B cell (primary cell): Measurements from ENCODE around the gene CORO1C. TPM values are rescaled to one million over a fixed set of nuclear protein-coding genes. Genes with fewer than 3 reads are reported as not detected.

ENCODE experiments used
- ATAC-seq: fragments of 200-7000 bp; cut with Tn5 transposase; one replicate; pipeline ENCODE4 v1.10.0; 2021; ENCODE audit warnings: low read depth, mild to moderate bottlenecking, moderate number of reproducible peaks, moderate library complexity
- CTCF ChIA-PET: fragments of 350-600 bp; sonication (Branson Sonifier 250); formaldehyde crosslinking; loops from one replicate; lab custom pipeline; 2021; ENCODE audit warnings: antibody characterized with exemption, inconsistent platforms; lab: Charles Lee
- POLR2A ChIA-PET: fragments of 350-600 bp; sonication (Branson Sonifier 250); formaldehyde crosslinking; loops from one replicate; lab custom pipeline; 2021; ENCODE audit warnings: antibody characterized with exemption; lab: Charles Lee
- DNase-seq: peaks from one replicate; pipeline ENCODE4 v3.0.0; 2013
- H2AFZ ChIP-seq: 2 replicates; pipeline ENCODE4 v1.6.1; 2012; ENCODE audit warnings: mild to moderate bottlenecking, low read depth, low read length; ENCODE audit not compliant: insufficient read depth, poor library complexity, severe bottlenecking
- H3K27ac ChIP-seq, 2 donors: 1 replicate in 1 of 2; 2 replicates in 1 of 2; pipeline ENCODE4 v1.5.1; 2012 to 2013; ENCODE audit warnings: low read length in 2 of 2, mild to moderate bottlenecking in 2 of 2, moderate library complexity in 1 of 2
- H3K27me3 ChIP-seq, 4 experiments: fragments of 200-600 bp in 1 of 4; sonication (generic) in 1 of 4; replicated peaks in 1 of 4; 1 replicate in 2 of 4; 2 replicates in 2 of 4; pipeline versions ENCODE4 v1.6.1 to v1.7.0; 2013 to 2016; ENCODE audit warnings: low read length in 3 of 4, mild to moderate bottlenecking in 2 of 4, mixed read lengths in 1 of 4, moderate library complexity in 1 of 4; ENCODE audit not compliant: insufficient read depth in 4 of 4, control insufficient read depth in 3 of 4; ENCODE audit errors: control extremely low read depth in 1 of 4
- H3K36me3 ChIP-seq, 2 experiments: replicated peaks in 1 of 2; 1 replicate in 1 of 2; 2 replicates in 1 of 2; pipeline versions ENCODE4 v1.6.1 to v1.7.1; 2013; ENCODE audit warnings: low read length in 1 of 2; ENCODE audit not compliant: insufficient read depth in 2 of 2, control insufficient read depth in 1 of 2; ENCODE audit errors: control extremely low read depth in 1 of 2, extremely low read depth in 1 of 2
- H3K4me1 ChIP-seq, 2 donors: fragments of 200-600 bp in 1 of 2; sonication (generic) in 1 of 2; 1 replicate in 1 of 2; 2 replicates in 1 of 2; pipeline versions ENCODE4 v1.5.1 to v1.6.1; 2013 to 2017; ENCODE audit warnings: low read length in 2 of 2; ENCODE audit not compliant: control insufficient read depth in 2 of 2, insufficient read depth in 2 of 2
- H3K4me2 ChIP-seq: replicated peaks from 2 replicates; pipeline ENCODE3; 2012; ENCODE audit warnings: mild to moderate bottlenecking, low read depth, low read length; ENCODE audit not compliant: poor library complexity, severe bottlenecking
- H3K4me3 ChIP-seq, 5 experiments: fragments of 200-600 bp in 1 of 5; sonication (generic) in 1 of 5; 1 replicate in 3 of 5; 2 replicates in 2 of 5; pipeline versions ENCODE4 v1.5.1 to v1.7.0; 2011 to 2016; ENCODE audit warnings: low read length in 4 of 5, mild to moderate bottlenecking in 4 of 5, low read depth in 2 of 5, control low read depth in 1 of 5, moderate library complexity in 1 of 5; ENCODE audit not compliant: insufficient read depth in 1 of 5; ENCODE audit errors: control extremely low read depth in 1 of 5, extremely low read depth in 1 of 5
- H3K79me2 ChIP-seq: fragments of 200-600 bp; sonication (generic); one replicate; pipeline ENCODE4 v1.6.0; 2016; ENCODE audit warnings: low read length; ENCODE audit not compliant: control insufficient read depth, insufficient read depth
- H3K9ac ChIP-seq: fragments of 200-600 bp; sonication (generic); 2 replicates; pipeline ENCODE4 v1.6.1; 2017; ENCODE audit warnings: mild to moderate bottlenecking, low read length, moderate library complexity
- H3K9me3 ChIP-seq, 3 donors: one replicate each; pipeline versions ENCODE4 v1.6.1 to v1.7.1; 2013; ENCODE audit warnings: low read length in 2 of 3; ENCODE audit not compliant: control insufficient read depth in 2 of 3, insufficient read depth in 1 of 3; ENCODE audit errors: control extremely low read depth in 1 of 3
- H4K20me1 ChIP-seq: 2 replicates; pipeline ENCODE4 v1.6.0; 2012; ENCODE audit warnings: mild to moderate bottlenecking, low read length; ENCODE audit not compliant: insufficient read depth, control insufficient read depth, poor library complexity, severe bottlenecking
- H3K27ac Mint-ChIP-seq: one replicate; pipeline ENCODE4 v1.8.0; 2021; ENCODE audit warnings: mixed read lengths
- H3K27me3 Mint-ChIP-seq: one replicate; pipeline ENCODE4 v1.8.0; 2021; ENCODE audit warnings: mixed read lengths
- H3K4me1 Mint-ChIP-seq: one replicate; pipeline ENCODE4 v1.8.0; 2021; ENCODE audit warnings: mixed read lengths
- H3K4me3 Mint-ChIP-seq: one replicate; pipeline ENCODE4 v1.8.0; 2021; ENCODE audit warnings: mixed read lengths
- H3K9me3 Mint-ChIP-seq: one replicate; pipeline ENCODE4 v1.8.0; 2022; ENCODE audit warnings: mixed read lengths; ENCODE audit not compliant: insufficient read depth
- EZH2 ChIP-seq: IDR thresholded peaks from 2 replicates; pipeline ENCODE4 v1.6.1; 2012; ENCODE audit warnings: borderline replicate concordance, low read depth, mild to moderate bottlenecking, moderate library complexity, low read length; ENCODE audit not compliant: insufficient read depth, poor library complexity, severe bottlenecking
- WGBS: methylation state at CpG from one replicate; pipeline ENCODE4 v1.1.5; 2013; ENCODE audit warnings: missing lambda C conversion rate; ENCODE audit not compliant: insufficient coverage; 5-methylcytosine and 5-hydroxymethylcytosine counted together
- intact Hi-C: fragments of 100-400 bp; cut with micrococcal nuclease; formaldehyde crosslinking; loops from one replicate; pipeline ENCODE4 v1.10.0; 2022
- polyA plus RNA-seq: library from polyadenylated mRNA; depleted of rRNA; stranded (reverse); fragments of >200 nt; gene quantifications from 2 replicates; pipeline ENCODE4 v1.2.3, GENCODE V29; 2012
- total RNA-seq, 2 donors: library from RNA; stranded (reverse); fragments of 120-200 nt in 1 of 2; gene quantifications; 1 replicate in 1 of 2; 2 replicates in 1 of 2; pipeline versions ENCODE4 v1.2.3 to v1.2.4, GENCODE V29; 2013 to 2022
- TF ChIP-seq, protein P1 (sequence below): fragments of 200-600 bp; IDR thresholded peaks from one replicate; pipeline ENCODE4 v1.8.0; 2022; ENCODE audit warnings: antibody characterized with exemption, mild to moderate bottlenecking

CORO1C gene
- total and polyA plus RNA-seq, 2 donors (not counting 1 experiment from before 2014, with no cell fraction given): 19.2 to 68.0 TPM

DNA sequence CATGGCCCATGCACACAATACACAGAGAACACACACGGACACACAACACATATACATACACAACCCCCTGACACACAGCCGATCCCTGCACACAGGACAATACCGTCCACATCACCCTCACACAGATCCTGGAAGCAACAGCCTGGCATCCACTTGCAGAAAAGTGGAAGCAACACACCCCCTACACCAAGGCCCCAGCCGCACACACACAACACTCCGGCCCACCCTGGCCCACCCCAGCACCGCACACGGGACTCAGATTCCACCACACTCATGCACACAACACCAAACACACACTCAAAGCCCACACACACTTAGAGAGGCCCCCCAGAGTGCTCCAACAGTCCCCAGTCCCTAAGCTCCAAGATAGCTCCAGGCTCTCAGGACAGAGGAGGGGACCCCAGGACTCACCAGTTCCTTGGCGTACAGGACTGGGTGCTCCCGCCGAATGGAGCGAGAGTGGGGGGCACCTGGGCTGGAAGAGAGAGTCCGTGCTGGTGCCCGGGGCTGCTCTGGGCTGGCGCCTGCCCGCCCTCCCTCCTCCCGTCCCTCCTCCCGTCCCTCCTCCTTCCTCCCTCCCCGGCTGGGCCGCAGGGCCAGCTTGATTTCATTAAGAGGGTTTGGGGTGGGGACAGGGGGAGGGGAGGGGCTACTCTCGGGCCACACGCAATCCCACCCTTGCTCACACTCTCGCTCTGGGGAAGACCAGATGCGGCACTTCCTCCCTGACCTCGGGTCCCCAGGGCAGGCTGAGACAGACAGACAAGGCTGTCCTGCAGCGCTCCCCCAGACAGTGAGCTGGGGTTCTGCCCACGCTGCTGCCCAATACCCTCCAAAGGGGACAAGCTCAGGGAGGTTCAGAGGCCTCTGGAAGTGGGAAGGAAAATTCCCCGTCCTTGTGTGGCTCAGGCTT is 133.5 kb downstream of the CORO1C start, which contains the start of gene TMEM119:
TMEM119 (minus strand) TSS at position 526 of the 913 bp plus-strand sequence. CDS start 5,701 bp downstream, outside the sequence.
- H3K4me2 ChIP-seq: no peak within 1 kb of the TSS
- no peaks in the 10 kb centered on the region for H3K4me1 ChIP-seq
- Mint-ChIP-seq H3K27me3 (no peaks in the 10 kb centered on the region), H3K4me3 (no peak within 1 kb of the TSS), H3K27ac (no peak within 1 kb of the TSS), H3K4me1 (no peaks in the 10 kb centered on the region), H3K9me3 (no peaks in the 10 kb centered on the region)
- H3K4me3 ChIP-seq: no peak within 1 kb of the TSS
- CTCF ChIA-PET: interaction anchor here (1.5 kb wide), 1 partner anchor 20 kb away, joined by 5 read pairs; no protein-coding TSS in a partner anchor
- H2AFZ ChIP-seq: no peak within 1 kb of the TSS
- TF ChIP-seq, protein P1, sequence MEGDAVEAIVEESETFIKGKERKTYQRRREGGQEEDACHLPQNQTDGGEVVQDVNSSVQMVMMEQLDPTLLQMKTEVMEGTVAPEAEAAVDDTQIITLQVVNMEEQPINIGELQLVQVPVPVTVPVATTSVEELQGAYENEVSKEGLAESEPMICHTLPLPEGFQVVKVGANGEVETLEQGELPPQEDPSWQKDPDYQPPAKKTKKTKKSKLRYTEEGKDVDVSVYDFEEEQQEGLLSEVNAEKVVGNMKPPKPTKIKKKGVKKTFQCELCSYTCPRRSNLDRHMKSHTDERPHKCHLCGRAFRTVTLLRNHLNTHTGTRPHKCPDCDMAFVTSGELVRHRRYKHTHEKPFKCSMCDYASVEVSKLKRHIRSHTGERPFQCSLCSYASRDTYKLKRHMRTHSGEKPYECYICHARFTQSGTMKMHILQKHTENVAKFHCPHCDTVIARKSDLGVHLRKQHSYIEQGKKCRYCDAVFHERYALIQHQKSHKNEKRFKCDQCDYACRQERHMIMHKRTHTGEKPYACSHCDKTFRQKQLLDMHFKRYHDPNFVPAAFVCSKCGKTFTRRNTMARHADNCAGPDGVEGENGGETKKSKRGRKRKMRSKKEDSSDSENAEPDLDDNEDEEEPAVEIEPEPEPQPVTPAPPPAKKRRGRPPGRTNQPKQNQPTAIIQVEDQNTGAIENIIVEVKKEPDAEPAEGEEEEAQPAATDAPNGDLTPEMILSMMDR: no peak
- TF ChIP-seq EZH2: no peak
- H4K20me1 ChIP-seq: no peaks in the 10 kb centered on the region
- no peaks in the 10 kb centered on the region for H3K36me3 ChIP-seq
- H3K79me2 ChIP-seq: no peaks in the 10 kb centered on the region
- intact Hi-C loops: no loop called here
- H3K9me3 ChIP-seq: no peaks in the 10 kb centered on the region
- no peak within 1 kb of the TSS for H3K27ac ChIP-seq
- 72% methylated on average over 15 of the region's 27 CpGs for WGBS
- no peaks in the 10 kb centered on the region for H3K27me3 ChIP-seq
- DNase-seq (no peak), ATAC-seq (no peak)
- POLR2A ChIA-PET: interaction anchor here (0.6 to 0.7 kb wide), 2 partner anchors 9 to 42 kb away, joined by 4 to 6 read pairs; no protein-coding TSS in a partner anchor
- H3K9ac ChIP-seq: no peak within 1 kb of the TSS
